Effector memory CD4-positive, alpha-beta T cell (primary cell): ENCODE data around the gene SUSD2.

ENCODE experiments used
- DNase-seq, 3 donors: peaks; one replicate each; pipeline ENCODE4 v3.0.0-alpha.2; 2020
- H3K27ac ChIP-seq: 2 replicates; pipeline ENCODE4 v1.7.0; 2013; ENCODE audit warnings: mild to moderate bottlenecking, low read length, moderate library complexity; ENCODE audit not compliant: insufficient read depth, poor library complexity, severe bottlenecking
- H3K27me3 ChIP-seq: replicated peaks from 2 replicates; pipeline ENCODE4 v1.7.0; 2013; ENCODE audit warnings: mild to moderate bottlenecking, low read length; ENCODE audit not compliant: insufficient read depth, control insufficient read depth, poor library complexity, severe bottlenecking
- H3K36me3 ChIP-seq: 2 replicates; pipeline ENCODE4 v1.7.0; 2013; ENCODE audit warnings: mild to moderate bottlenecking, low read length, moderate library complexity; ENCODE audit not compliant: control insufficient read depth, insufficient read depth
- H3K4me1 ChIP-seq: 2 replicates; pipeline ENCODE4 v1.7.0; 2013; ENCODE audit warnings: low read length, mild to moderate bottlenecking; ENCODE audit not compliant: control insufficient read depth, insufficient read depth, poor library complexity, severe bottlenecking
- H3K4me3 ChIP-seq: 2 replicates; pipeline ENCODE4 v1.7.0; 2013; ENCODE audit warnings: low read length, low read depth, mild to moderate bottlenecking; ENCODE audit not compliant: insufficient read depth, poor library complexity, severe bottlenecking
- H3K9me3 ChIP-seq: 2 replicates; pipeline ENCODE4 v1.7.0; 2013; ENCODE audit warnings: mild to moderate bottlenecking, low read length, moderate library complexity; ENCODE audit not compliant: control insufficient read depth

SUSD2 gene

GRCh38 chr22:24161909-24162308 lies 19.4 kb upstream of the SUSD2 start:
- no peak overlapping the region for H3K4me3 ChIP-seq
- H3K4me1 ChIP-seq, result peaks cover 26% of the 10 kb centered on the region
- no peaks in the 10 kb centered on the region for H3K27me3 ChIP-seq
- H3K9me3 ChIP-seq, result no peaks in the 10 kb centered on the region
- DNase-seq, result no peak
- peak overlapping the region; percentile 38 for H3K27ac ChIP-seq
- H3K36me3 ChIP-seq, result peaks cover 64% of the 10 kb centered on the region

- H3K36me3 ChIP-seq, result peaks cover 66% of the 10 kb centered on the region
- DNase-seq, result no peak
- no peak overlapping the region for H3K27ac ChIP-seq
- no peak overlapping the region for H3K4me3 ChIP-seq
- peaks cover 22% of the 10 kb centered on the region for H3K4me1 ChIP-seq
- no peaks in the 10 kb centered on the region for H3K27me3 ChIP-seq
- no peaks in the 10 kb centered on the region for H3K9me3 ChIP-seq
Observed at GRCh38 chr22:24162436-24162835, 18.9 kb upstream of the SUSD2 start.

- Histone ChIP-seq H3K4me3 (no peak overlapping the region), H3K9me3 (no peaks in the 10 kb centered on the region), H3K27me3 (no peaks in the 10 kb centered on the region), H3K36me3 (peaks cover 79% of the 10 kb centered on the region), H3K4me1 (peaks cover 6% of the 10 kb centered on the region), H3K27ac (no peak overlapping the region)
- DNase-seq, result no peak
Observed at GRCh38 chr22:24164243-24164642, 17.0 kb upstream of the SUSD2 start.

GRCh38 chr22:24164940-24165339 lies 16.3 kb upstream of the SUSD2 start:
- peak overlapping the region; percentile 2 for H3K27ac ChIP-seq
- H3K4me3 ChIP-seq, result no peak overlapping the region
- no peak for DNase-seq
- no peaks in the 10 kb centered on the region for H3K27me3 ChIP-seq
- H3K9me3 ChIP-seq, result no peaks in the 10 kb centered on the region
- H3K36me3 ChIP-seq, result peaks cover 84% of the 10 kb centered on the region
- no peaks in the 10 kb centered on the region for H3K4me1 ChIP-seq

- Histone ChIP-seq H3K4me3 (no peak overlapping the region), H3K27me3 (no peaks in the 10 kb centered on the region), H3K36me3 (peaks cover 82% of the 10 kb centered on the region), H3K9me3 (no peaks in the 10 kb centered on the region), H3K27ac (no peak overlapping the region), H3K4me1 (no peaks in the 10 kb centered on the region)
- no peak for DNase-seq
Observed at GRCh38 chr22:24165673-24166072, 15.6 kb upstream of the SUSD2 start.

- Histone ChIP-seq H3K9me3 (no peaks in the 10 kb centered on the region), H3K27me3 (no peaks in the 10 kb centered on the region), H3K36me3 (peaks cover 88% of the 10 kb centered on the region), H3K4me3 (no peak overlapping the region), H3K4me1 (no peaks in the 10 kb centered on the region), H3K27ac (no peak overlapping the region)
- DNase-seq, result no peak
Observed at GRCh38 chr22:24166811-24167210, 14.5 kb upstream of the SUSD2 start.

- no peak overlapping the region for H3K4me3 ChIP-seq
- H3K36me3 ChIP-seq, result peaks cover 83% of the 10 kb centered on the region
- no peak for DNase-seq
- H3K4me1 ChIP-seq, result no peaks in the 10 kb centered on the region
- no peaks in the 10 kb centered on the region for H3K9me3 ChIP-seq
- no peaks in the 10 kb centered on the region for H3K27me3 ChIP-seq
- no peak overlapping the region for H3K27ac ChIP-seq
Observed at GRCh38 chr22:24169439-24170058, 11.7 kb upstream of the SUSD2 start.

GRCh38 chr22:24170188-24170587 lies 11.1 kb upstream of the SUSD2 start:
- no peak for DNase-seq
- H3K27ac ChIP-seq, result no peak overlapping the region

GRCh38 chr22:24170632-24171031 lies 10.7 kb upstream of the SUSD2 start:
- no peaks in the 10 kb centered on the region for H3K9me3 ChIP-seq
- H3K4me1 ChIP-seq, result no peaks in the 10 kb centered on the region
- peaks cover 83% of the 10 kb centered on the region for H3K36me3 ChIP-seq

More at GRCh38 chr22:24170188-24170587, 11.1 kb upstream of the SUSD2 start:
- Histone ChIP-seq H3K36me3 (peaks cover 83% of the 10 kb centered on the region), H3K27me3 (no peaks in the 10 kb centered on the region), H3K4me1 (no peaks in the 10 kb centered on the region), H3K9me3 (no peaks in the 10 kb centered on the region), H3K4me3 (no peak overlapping the region)

GRCh38 chr22:24171822-24172221 lies 9.5 kb upstream of the SUSD2 start:
- no peak for DNase-seq
- no peaks in the 10 kb centered on the region for H3K27me3 ChIP-seq
- H3K9me3 ChIP-seq, result no peaks in the 10 kb centered on the region
- no peak overlapping the region for H3K4me3 ChIP-seq
- H3K36me3 ChIP-seq, result peaks cover 83% of the 10 kb centered on the region
- H3K4me1 ChIP-seq, result no peaks in the 10 kb centered on the region
- H3K27ac ChIP-seq, result no peak overlapping the region

More at GRCh38 chr22:24170632-24171031, 10.7 kb upstream of the SUSD2 start:
- no peak overlapping the region for H3K27ac ChIP-seq
- no peaks in the 10 kb centered on the region for H3K27me3 ChIP-seq
- no peak for DNase-seq
- no peak overlapping the region for H3K4me3 ChIP-seq
